ENCODE results near the gene PLA2G15. TPM values are rescaled to one million over a fixed set of nuclear protein-coding genes. Genes with fewer than 3 reads are reported as not detected.
"Not testable (repeated sequence)": the region's sequence is repeated elsewhere in the genome, so short reads cannot be mapped to it uniquely, and the experiment has no call there.

PLA2G15 gene
- total and polyA plus RNA-seq, 2 experiments from 2014 or later: 24.2 to 31.7 TPM

- H3K4me2 ChIP-seq: no peak overlapping the region
Observed at GRCh38 chr16:68288252-68288650, 43.1 kb downstream of the PLA2G15 start.

GRCh38 chr16:68288796-68289195, 43.6 kb downstream of the PLA2G15 start:
- 93% methylated on average over 9 of the region's 9 CpGs for WGBS (ENCODE audit: low lambda C conversion rate, missing lambda C conversion rate)
- not testable (repeated sequence) for H3K27me3 ChIP-seq; H2AFZ ChIP-seq; H4K20me1 ChIP-seq (ENCODE audit: insufficient read depth, poor library complexity, severe bottlenecking); H3K36me3 ChIP-seq (replicated peaks; ENCODE audit: insufficient read depth, low read depth); H3K4me3 ChIP-seq; H3K9me2 ChIP-seq (replicated peaks; ENCODE audit: insufficient read depth); H3K79me2 ChIP-seq; H3K4me2 ChIP-seq; H3K4me1 ChIP-seq (ENCODE audit: insufficient read depth); H3K27ac ChIP-seq; H3K9me3 ChIP-seq (ENCODE audit: low read depth); DNase-seq (ENCODE audit: low spot score)

More at GRCh38 chr16:68288252-68288650, 43.1 kb downstream of the PLA2G15 start:
- Histone ChIP-seq H3K27me3 (no peaks in the 10 kb centered on the region), H3K4me1 (ENCODE audit: insufficient read depth) (no peaks in the 10 kb centered on the region), H3K9me2 (replicated peaks; ENCODE audit: insufficient read depth) (no peaks in the 10 kb centered on the region), H4K20me1 (ENCODE audit: insufficient read depth, poor library complexity, severe bottlenecking) (no peaks in the 10 kb centered on the region), H3K79me2 (peaks cover 8% of the 10 kb centered on the region), H3K36me3 (replicated peaks; ENCODE audit: insufficient read depth, low read depth) (no peaks in the 10 kb centered on the region), H2AFZ (no peak overlapping the region), H3K4me3 (no peak overlapping the region), H3K9me3 (ENCODE audit: low read depth) (no peaks in the 10 kb centered on the region), H3K27ac (no peak overlapping the region)
- TF ChIP-seq CTCF (IDR thresholded peaks at IDR 0.05; ENCODE audit: poor library complexity) (no peak), EZH2 (IDR thresholded peaks at IDR 0.05; ENCODE audit: borderline replicate concordance) (no peak), EZH2phosphoT487 (IDR thresholded peaks at IDR 0.05; ENCODE audit: low read depth, severe bottlenecking, unreplicated experiment) (no peak)
- 93% methylated on average over 1 of the region's 1 CpG for WGBS (ENCODE audit: low lambda C conversion rate, missing lambda C conversion rate)
- DNase-seq (ENCODE audit: low spot score): no peak

GRCh38 chr16:68289202-68289601, 44.0 kb downstream of the PLA2G15 start:
- no peaks in the 10 kb centered on the region for H4K20me1 ChIP-seq (ENCODE audit: insufficient read depth, poor library complexity, severe bottlenecking)
- DNase-seq (ENCODE audit: low spot score): no peak
- H3K27me3 ChIP-seq: no peaks in the 10 kb centered on the region
- no peaks in the 10 kb centered on the region for H3K9me2 ChIP-seq (replicated peaks; ENCODE audit: insufficient read depth)
- no peak overlapping the region for H3K4me2 ChIP-seq
- H2AFZ ChIP-seq: no peak overlapping the region
- no peaks in the 10 kb centered on the region for H3K4me1 ChIP-seq (ENCODE audit: insufficient read depth)
- no peaks in the 10 kb centered on the region for H3K9me3 ChIP-seq (ENCODE audit: low read depth)
- H3K79me2 ChIP-seq: peaks cover 8% of the 10 kb centered on the region
- no peak overlapping the region for H3K4me3 ChIP-seq
- H3K36me3 ChIP-seq (replicated peaks; ENCODE audit: insufficient read depth, low read depth): no peaks in the 10 kb centered on the region
- H3K27ac ChIP-seq: no peak overlapping the region
- 100% methylated on average over 2 of the region's 2 CpGs for WGBS (ENCODE audit: low lambda C conversion rate, missing lambda C conversion rate)
- no peak for TF ChIP-seq CTCF (IDR thresholded peaks at IDR 0.05; ENCODE audit: poor library complexity)
- no peak for TF ChIP-seq EZH2 (IDR thresholded peaks at IDR 0.05; ENCODE audit: borderline replicate concordance)
- TF ChIP-seq EZH2phosphoT487 (IDR thresholded peaks at IDR 0.05; ENCODE audit: low read depth, severe bottlenecking, unreplicated experiment): no peak

- Histone ChIP-seq H3K36me3 (replicated peaks; ENCODE audit: insufficient read depth, low read depth) (no peaks in the 10 kb centered on the region), H3K27ac (no peak overlapping the region), H3K9me2 (replicated peaks; ENCODE audit: insufficient read depth) (no peaks in the 10 kb centered on the region), H3K4me3 (no peak overlapping the region), H2AFZ (no peak overlapping the region), H3K4me2 (no peak overlapping the region), H3K79me2 (peaks cover 8% of the 10 kb centered on the region), H3K27me3 (no peaks in the 10 kb centered on the region), H3K4me1 (ENCODE audit: insufficient read depth) (no peaks in the 10 kb centered on the region), H4K20me1 (ENCODE audit: insufficient read depth, poor library complexity, severe bottlenecking) (no peaks in the 10 kb centered on the region), H3K9me3 (ENCODE audit: low read depth) (no peaks in the 10 kb centered on the region)
- no peak for DNase-seq (ENCODE audit: low spot score)
- whole genome bisulfite sequencing (ENCODE audit: low lambda C conversion rate, missing lambda C conversion rate): 85% methylated on average over 4 of the region's 4 CpGs
- no peak for TF ChIP-seq CTCF (IDR thresholded peaks at IDR 0.05; ENCODE audit: poor library complexity)
- TF ChIP-seq EZH2 (IDR thresholded peaks at IDR 0.05; ENCODE audit: borderline replicate concordance): no peak
- TF ChIP-seq EZH2phosphoT487 (IDR thresholded peaks at IDR 0.05; ENCODE audit: low read depth, severe bottlenecking, unreplicated experiment): no peak
Observed at GRCh38 chr16:68289621-68290329, 44.6 kb downstream of the PLA2G15 start.

Measured in hepatocyte (in vitro differentiated cells).